HEK293T (cell line): ENCODE measurements around the gene RPTOR.

ENCODE experiments used
- CTCF ChIA-PET: fragments of 350-600 bp; formaldehyde crosslinking; extraction: SDS; loops from one replicate; lab custom pipeline; 2021; ENCODE audit warnings: antibody characterized with exemption, inconsistent platforms; lab: Yijun Ruan, JAX
- POLR2A ChIA-PET: fragments of 350-600 bp; formaldehyde crosslinking; extraction: SDS; loops from one replicate; lab custom pipeline; 2020; ENCODE audit warnings: antibody characterized with exemption, inconsistent platforms; lab: Yijun Ruan, JAX
- DNase-seq: peaks from one replicate; pipeline ENCODE4 v3.0.0; 2012; ENCODE audit warnings: mixed read lengths; ENCODE audit errors: extremely low spot score
- ARNT ChIP-seq: fragments of 450-650 bp; IDR thresholded peaks from 2 replicates; pipeline ENCODE4 v1.6.1; 2017; ENCODE audit warnings: mild to moderate bottlenecking
- BHLHE40 ChIP-seq: fragments of 450-650 bp; IDR thresholded peaks from 2 replicates; pipeline ENCODE4 v1.6.1; 2016; ENCODE audit warnings: mild to moderate bottlenecking, moderate library complexity, borderline replicate concordance
- CTBP1 ChIP-seq: fragments of 450-650 bp; IDR thresholded peaks from 2 replicates; pipeline ENCODE4 v1.6.1; 2016; ENCODE audit warnings: borderline replicate concordance
- ELF4 ChIP-seq: fragments of 450-650 bp; IDR thresholded peaks from 2 replicates; pipeline ENCODE4 v1.6.1; 2017; ENCODE audit warnings: antibody characterized with exemption
- FOXA1 ChIP-seq: fragments of 450-650 bp; IDR thresholded peaks from 2 replicates; pipeline ENCODE4 v1.6.1; 2016; ENCODE audit warnings: mild to moderate bottlenecking
- FOXK2 ChIP-seq: fragments of 450-650 bp; IDR thresholded peaks from 2 replicates; pipeline ENCODE4 v1.6.1; 2016; ENCODE audit warnings: mild to moderate bottlenecking
- FOXM1 ChIP-seq: fragments of 450-650 bp; IDR thresholded peaks from 2 replicates; pipeline ENCODE4 v1.6.1; 2017; ENCODE audit warnings: mild to moderate bottlenecking, borderline replicate concordance
- HDGF ChIP-seq: fragments of 450-650 bp; IDR thresholded peaks from 2 replicates; pipeline ENCODE4 v1.6.1; 2017; ENCODE audit warnings: antibody characterized with exemption, borderline replicate concordance
- L3MBTL2 ChIP-seq: fragments of 450-650 bp; conservative IDR thresholded peaks from 2 replicates; pipeline ENCODE4 v1.6.1; 2016; ENCODE audit warnings: mild to moderate bottlenecking
- LEF1 ChIP-seq: fragments of 450-650 bp; IDR thresholded peaks from 2 replicates; pipeline ENCODE4 v1.6.1; 2017; ENCODE audit warnings: mild to moderate bottlenecking, borderline replicate concordance
- NFRKB ChIP-seq: fragments of 450-650 bp; IDR thresholded peaks from 2 replicates; pipeline ENCODE4 v1.6.1; 2016; ENCODE audit warnings: mild to moderate bottlenecking, moderate library complexity
- PKNOX1 ChIP-seq: fragments of 450-650 bp; IDR thresholded peaks from 2 replicates; pipeline ENCODE4 v1.6.1; 2016
- SP1 ChIP-seq: fragments of 450-650 bp; IDR thresholded peaks from 2 replicates; pipeline ENCODE4 v1.6.1; 2017
- SUZ12 ChIP-seq: fragments of 450-650 bp; IDR thresholded peaks from 2 replicates; pipeline ENCODE4 v1.6.1; 2016; ENCODE audit warnings: mild to moderate bottlenecking
- TARDBP ChIP-seq: fragments of 450-650 bp; IDR thresholded peaks from 2 replicates; pipeline ENCODE4 v1.6.1; 2016
- ZNF384 ChIP-seq: fragments of 450-650 bp; IDR thresholded peaks from 2 replicates; pipeline ENCODE4 v1.6.1; 2016

RPTOR gene

GRCh38 chr17:80910043-80910442 lies 365.4 kb downstream of the RPTOR start:
- POLR2A ChIA-PET = no interaction called here
- CTCF ChIA-PET = interaction anchor here (2.1 kb wide), 1 partner anchor 11 kb away, joined by 7 read pairs; no protein-coding TSS in a partner anchor
- no peak for DNase-seq
- TF ChIP-seq ARNT (no peak), TARDBP (no peak)

GRCh38 chr17:80912476-80912875 lies 367.8 kb downstream of the RPTOR start:
- no peak for DNase-seq
- ChIA-PET CTCF (interaction anchor here (1.0 kb wide), 1 partner anchor 44 kb away, joined by 3 read pairs; no protein-coding TSS in a partner anchor), POLR2A (no interaction called here)
- TF ChIP-seq BHLHE40 = no peak
- TF ChIP-seq HDGF = no peak
- no peak for TF ChIP-seq NFRKB
- TF ChIP-seq SP1 = no peak

- POLR2A ChIA-PET = interaction anchor here (1.0 kb wide), 1 partner anchor 12 kb away, joined by 3 read pairs; no protein-coding TSS in a partner anchor
- DNase-seq = no peak
- TF ChIP-seq ELF4 (no peak), SUZ12 (no peak), FOXK2 (no peak), BHLHE40 (no peak), NFRKB (no peak), ZNF384 (no peak), LEF1 (no peak), FOXA1 (no peak), HDGF (no peak), PKNOX1 (no peak), CTBP1 (no peak), L3MBTL2 (no peak), FOXM1 (no peak), ARNT (no peak), TARDBP (no peak), SP1 (no peak)
- CTCF ChIA-PET = no interaction called here
Observed at GRCh38 chr17:80913928-80914821, 369.5 kb downstream of the RPTOR start.

- ChIA-PET POLR2A (no interaction called here), CTCF (no interaction called here)
- TF ChIP-seq CTBP1 (no peak), HDGF (no peak), FOXM1 (no peak), BHLHE40 (no peak), LEF1 (no peak), ELF4 (no peak), PKNOX1 (no peak)
- no peak for DNase-seq
Observed at GRCh38 chr17:80916246-80916645, 371.6 kb downstream of the RPTOR start.

GRCh38 chr17:80917716-80918560 lies 373.3 kb downstream of the RPTOR start:
- TF ChIP-seq SP1 (no peak), NFRKB (no peak), SUZ12 (no peak), CTBP1 (no peak), ARNT (no peak), L3MBTL2 (no peak), HDGF (no peak), FOXA1 (no peak), BHLHE40 (no peak), LEF1 (no peak), ELF4 (no peak), PKNOX1 (no peak), FOXK2 (no peak)
- POLR2A ChIA-PET = no interaction called here
- DNase-seq = no peak
- CTCF ChIA-PET = no interaction called here

- no peak for DNase-seq
- POLR2A ChIA-PET = no interaction called here
- no peak for TF ChIP-seq CTBP1
- no peak for TF ChIP-seq TARDBP
- CTCF ChIA-PET = no interaction called here
Observed at GRCh38 chr17:80918731-80919130, 374.1 kb downstream of the RPTOR start.
